HG02885 (cell line): ENCODE results near the gene CSRNP3.

Experiments used
- ATAC-seq: cut with Tn5 transposase; IDR thresholded peaks from one replicate; pipeline ENCODE4 v1.9.1; 2021; ENCODE audit warnings: mild to moderate bottlenecking; ENCODE audit not compliant: unreplicated experiment, poor library complexity

CSRNP3 gene

GRCh38 chr2:165535471-165535870 lies 66.0 kb downstream of the CSRNP3 start:
- no peak for ATAC-seq

- no peak for ATAC-seq
Measured at GRCh38 chr2:165536851-165537499, 67.5 kb downstream of the CSRNP3 start.

GRCh38 chr2:165539985-165540384 lies 70.5 kb downstream of the CSRNP3 start:
- no peak for ATAC-seq

GRCh38 chr2:165544897-165545296 lies 75.4 kb downstream of the CSRNP3 start:
- peak; percentile 95 for ATAC-seq

- ATAC-seq = no peak
Measured at GRCh38 chr2:165547900-165548299, 78.4 kb downstream of the CSRNP3 start.

GRCh38 chr2:165549619-165550018 lies 80.1 kb downstream of the CSRNP3 start:
- no peak for ATAC-seq

GRCh38 chr2:165558832-165559231 lies 89.3 kb downstream of the CSRNP3 start:
- peak; percentile 58 for ATAC-seq

- no peak for ATAC-seq
Measured at GRCh38 chr2:165560377-165560988, 91.0 kb downstream of the CSRNP3 start.

- ATAC-seq = no peak
Measured at GRCh38 chr2:165561516-165561915, 92.0 kb downstream of the CSRNP3 start.

- no peak for ATAC-seq
Measured at GRCh38 chr2:165562233-165562632, 92.7 kb downstream of the CSRNP3 start.

GRCh38 chr2:165563468-165564225 lies 94.1 kb downstream of the CSRNP3 start:
- no peak for ATAC-seq

GRCh38 chr2:165566008-165566407 lies 96.5 kb downstream of the CSRNP3 start:
- ATAC-seq = no peak

GRCh38 chr2:165567273-165567672 lies 97.8 kb downstream of the CSRNP3 start:
- ATAC-seq = no peak

GRCh38 chr2:165568361-165568760 lies 98.9 kb downstream of the CSRNP3 start:
- no peak for ATAC-seq

- no peak for ATAC-seq
Measured at GRCh38 chr2:165571477-165571876, 102.0 kb downstream of the CSRNP3 start.

- no peak for ATAC-seq
Measured at GRCh38 chr2:165572151-165572550, 102.7 kb downstream of the CSRNP3 start.

GRCh38 chr2:165573534-165574461 lies 104.3 kb downstream of the CSRNP3 start:
- no peak for ATAC-seq

GRCh38 chr2:165575044-165575615 lies 105.6 kb downstream of the CSRNP3 start:
- no peak for ATAC-seq

- ATAC-seq = no peak
Measured at GRCh38 chr2:165576409-165577154, 107.1 kb downstream of the CSRNP3 start.
